Endometrial microvascular endothelial cells (primary cell): Measurements from ENCODE around the gene VGF. TPM values are rescaled to one million over a fixed set of nuclear protein-coding genes. Genes with fewer than 3 reads are reported as not detected.

Experiments
- in situ Hi-C: cut with HindIII; loops from 2 replicates; pipeline ENCODE4 v1.10.0; 2017; ENCODE audit warnings: low sequenced_read_pairs, low pct_unique_long_range_greater_than_20kb; ENCODE audit errors: inconsistent ontology term
- total RNA-seq: library from RNA; depleted of rRNA; stranded (reverse); fragments of >200 nt; gene quantifications from one replicate; pipeline ENCODE4 v1.2.3, GENCODE V29; 2015; ENCODE audit errors: inconsistent ontology term

VGF gene
- total RNA-seq, 1 donor from 2014 or later = not detected

GRCh38 chr7:101189109-101189508, 23.7 kb upstream of the VGF start:
- in situ Hi-C loops = no loop called here

- in situ Hi-C loops = no loop called here
Measured at GRCh38 chr7:101186844-101187428, 21.6 kb upstream of the VGF start.

DNA sequence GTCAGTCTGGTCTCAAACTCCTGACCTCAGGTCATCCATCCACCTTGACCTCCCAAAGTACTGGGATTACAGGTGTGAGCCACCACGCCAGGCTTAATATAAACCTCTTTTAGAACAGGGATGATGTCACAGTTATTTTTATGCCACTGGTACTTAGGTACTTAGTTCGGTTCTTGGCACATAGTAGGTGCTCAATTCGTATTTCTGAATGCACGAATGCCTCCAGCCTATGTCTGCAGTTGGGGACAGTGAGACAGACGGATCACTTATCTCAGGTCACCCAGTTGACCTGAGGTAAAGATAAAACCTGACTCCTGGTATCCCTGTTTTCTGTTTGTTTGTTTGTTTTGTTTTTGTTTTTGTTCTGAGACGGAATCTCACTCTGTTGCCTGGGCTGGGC, 20.8 kb upstream of the VGF start:
- in situ Hi-C loops = no loop called here

- in situ Hi-C loops = no loop called here
Measured at GRCh38 chr7:101185258-101185839, 20.0 kb upstream of the VGF start.

- in situ Hi-C loops = no loop called here
Measured at GRCh38 chr7:101180130-101180755, 14.9 kb upstream of the VGF start, which contains the start of gene NAT16. Gene NAT16, minus strand, starts transcription at chr7:101180293. Its CDS starts 5,486 bp downstream, at chr7:101174807.

GRCh38 chr7:101179713-101180112, 14.3 kb upstream of the VGF start:
- in situ Hi-C loops = no loop called here

- in situ Hi-C loops = no loop called here
Measured at GRCh38 chr7:101179117-101179516, 13.7 kb upstream of the VGF start.

DNA sequence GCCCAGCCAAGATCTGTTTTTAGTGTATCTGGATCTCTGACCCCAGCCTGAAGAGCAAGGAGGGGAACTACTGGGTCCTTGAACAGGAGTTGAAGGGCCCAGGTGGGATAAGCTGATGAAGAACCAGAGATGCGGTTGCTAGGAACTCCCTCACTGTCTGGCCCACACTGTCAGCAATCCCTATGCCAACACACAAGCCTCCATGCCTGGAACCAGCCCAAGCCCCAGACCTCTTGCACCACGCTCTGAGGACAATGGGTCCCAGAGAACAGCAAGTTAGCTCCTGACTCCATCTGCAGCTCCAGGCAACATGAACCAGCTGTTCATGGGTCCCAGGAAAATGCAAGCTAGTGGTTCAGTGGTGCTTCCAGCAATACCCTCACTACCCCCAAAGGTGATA, 12.3 kb upstream of the VGF start:
- in situ Hi-C loops = no loop called here

DNA sequence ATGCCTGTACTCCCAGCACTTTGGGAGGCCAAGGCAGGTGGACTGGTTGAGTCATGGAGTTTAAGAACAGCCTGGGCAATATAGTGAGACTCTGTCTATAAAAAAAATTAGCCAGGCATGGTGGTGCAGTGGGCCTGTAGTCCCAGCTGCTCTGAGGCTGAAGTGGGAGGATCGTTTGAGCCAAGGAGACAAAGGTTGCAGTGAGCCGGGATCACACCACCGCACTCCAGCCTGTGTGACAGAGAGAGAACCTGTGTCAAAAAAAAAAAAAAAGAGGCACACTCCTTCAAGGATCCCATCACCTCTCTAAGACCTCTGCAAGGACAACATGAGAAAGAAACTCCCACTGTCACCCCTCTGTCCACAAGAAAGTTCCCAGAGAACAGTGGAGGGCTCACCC, 10.3 kb upstream of the VGF start:
- in situ Hi-C loops = no loop called here

GRCh38 chr7:101174322-101174854, 9.0 kb upstream of the VGF start:
- in situ Hi-C loops = no loop called here

GRCh38 chr7:101173752-101174244, 8.4 kb upstream of the VGF start:
- in situ Hi-C loops = no loop called here

- in situ Hi-C loops = no loop called here
Measured at GRCh38 chr7:101172854-101173751, 7.7 kb upstream of the VGF start.

- in situ Hi-C loops = no loop called here
Measured at GRCh38 chr7:101172005-101172853, 6.9 kb upstream of the VGF start.

- in situ Hi-C loops = no loop called here
Measured at GRCh38 chr7:101171442-101171837, 6.1 kb upstream of the VGF start.

DNA sequence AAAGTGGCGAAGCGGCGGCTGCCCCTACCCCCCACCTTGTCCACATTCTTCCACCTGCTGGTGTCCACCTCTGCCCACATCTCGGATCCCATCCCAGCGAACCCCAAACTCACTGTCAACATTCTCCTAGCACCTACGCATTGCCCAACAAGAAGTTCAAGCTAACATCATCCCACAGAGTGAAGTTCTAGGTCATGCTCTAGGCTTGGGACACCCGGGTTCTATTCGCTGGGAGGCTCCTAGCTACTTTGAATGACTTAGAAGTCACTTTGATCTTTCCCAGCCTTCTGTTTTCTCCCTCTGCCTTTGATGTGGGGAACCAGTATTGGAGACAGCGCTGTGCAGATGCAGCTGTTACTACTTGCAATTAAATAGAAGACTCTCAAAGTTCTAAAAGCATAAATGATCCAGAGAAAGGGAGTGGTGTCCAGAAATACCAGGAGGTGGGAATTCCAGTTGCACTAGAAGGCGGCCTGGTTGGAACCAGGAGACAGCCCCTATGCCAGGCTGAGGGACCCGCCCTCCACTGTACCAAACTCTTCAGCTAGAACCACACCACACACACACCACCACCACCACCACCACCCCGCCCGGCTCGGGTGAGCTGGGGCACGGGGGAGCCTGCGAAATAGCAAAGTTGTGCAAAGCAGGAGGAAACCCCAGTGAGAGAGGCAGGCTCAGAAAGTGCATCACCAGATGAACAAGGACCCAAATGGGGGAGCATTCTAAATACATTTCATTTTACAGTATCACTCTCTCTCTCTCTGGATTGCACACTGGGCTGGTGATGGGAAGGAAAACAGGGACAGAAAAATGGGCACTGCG, 5.5 kb upstream of the VGF start:
- in situ Hi-C loops = no loop called here

DNA sequence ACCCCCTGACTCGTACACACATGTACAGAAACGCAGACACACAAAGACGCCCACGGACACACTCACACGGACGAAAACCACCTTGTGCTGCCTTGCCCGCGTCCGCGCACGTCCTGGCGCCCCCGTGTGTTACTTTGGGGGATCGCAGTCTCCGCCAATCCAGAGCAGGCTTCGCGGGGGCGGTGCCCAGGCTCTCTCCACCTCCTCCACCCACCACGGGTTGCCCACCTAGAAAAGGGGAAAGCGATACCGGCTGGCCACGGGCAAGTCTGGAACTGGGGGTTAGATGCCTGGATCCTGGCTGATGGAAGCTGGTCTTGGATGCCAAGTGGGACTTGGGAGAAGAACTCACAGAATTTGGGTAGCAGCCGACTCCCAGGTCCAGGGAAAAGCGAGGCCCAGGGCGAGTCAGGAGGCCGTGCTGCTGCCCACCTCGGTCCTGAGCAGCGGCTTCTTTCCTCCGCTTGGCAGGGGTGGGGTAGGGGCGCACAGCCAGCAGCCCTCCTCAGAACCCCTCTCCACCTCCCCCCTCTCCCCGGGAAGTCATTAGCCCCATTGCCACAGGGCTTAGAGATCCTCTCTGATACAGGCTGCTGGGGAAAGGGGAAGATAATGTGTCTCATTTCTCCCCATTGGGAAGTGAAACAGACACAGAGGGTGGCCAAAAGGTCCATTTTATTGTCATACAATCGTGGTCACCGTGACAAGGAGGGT, 4.6 kb upstream of the VGF start:
- in situ Hi-C loops = no loop called here
